ENCODE results near the gene ATP4B. TPM values are rescaled to one million over a fixed set of nuclear protein-coding genes. Genes with fewer than 3 reads are reported as not detected.

The ATP4B gene
- total RNA-seq (2021), result not detected in 3 replicates
- not detected for Bru-seq, nascent RNA
- long read RNA-seq, experiment 1, result 0 reads
- long read RNA-seq, experiment 2, result 0 reads
- long read RNA-seq, experiment 3, result 0 reads

GRCh38 chr13:113657851-113658741, at the start of gene ATP4B:
Gene ATP4B, minus strand, starts transcription at chr13:113658198. Its CDS starts 54 bp downstream, at chr13:113658144.
- H3K27me3 Mint-ChIP-seq (ENCODE audit: low read depth), result no peaks in the 10 kb centered on the region; the same call in 1 of the 2 replicates
- no peaks in the 10 kb centered on the region for H3K36me3 Mint-ChIP-seq
- no peak within 1 kb of the TSS for H3K27ac Mint-ChIP-seq
- no peaks in the 10 kb centered on the region for H3K4me1 Mint-ChIP-seq
- ChIA-PET CTCF (no interaction called here), POLR2A (no interaction called here)
- TF ChIP-seq FOXP1 (CRISPR knock-in tag; IDR thresholded peaks at IDR 0.05; ENCODE audit: borderline replicate concordance), result no peak
- no peak for TF ChIP-seq ZNF425 (CRISPR knock-in tag; conservative IDR thresholded peaks at IDR 0.05)
- no peak for TF ChIP-seq JUN (CRISPR knock-in tag; IDR thresholded peaks at IDR 0.05)
- no peak within 1 kb of the TSS for H3K4me3 Mint-ChIP-seq
- peak; percentile 7 for DNase-seq (ENCODE audit: low spot score)
- no peak; the same call in 1 of the 2 replicates for ATAC-seq
- peaks cover 20% of the 10 kb centered on the region for H3K9me3 Mint-ChIP-seq

- Mint-ChIP-seq H3K4me1 (no peaks in the 10 kb centered on the region), H3K27ac (no peak overlapping the region), H3K9me3 (peaks cover 5% of the 10 kb centered on the region), H3K27me3 (ENCODE audit: low read depth) (no peaks in the 10 kb centered on the region), H3K4me3 (no peak overlapping the region), H3K36me3 (no peaks in the 10 kb centered on the region)
- CTCF ChIA-PET, result no interaction called here
- POLR2A ChIA-PET, result no interaction called here
- DNase-seq (ENCODE audit: low spot score) (peak; percentile 12), ATAC-seq (no peak)
- TF ChIP-seq STAT6 (CRISPR knock-in tag; conservative IDR thresholded peaks at IDR 0.05; ENCODE audit: low read depth) (no peak), NR1H2 (CRISPR knock-in tag; IDR thresholded peaks at IDR 0.05) (no peak), E2F4 (CRISPR knock-in tag; IDR thresholded peaks at IDR 0.05; ENCODE audit: borderline replicate concordance, low read depth) (no peak)
Observed at GRCh38 chr13:113672002-113672651, 14.1 kb upstream of the ATP4B start.

GRCh38 chr13:113671066-113672001, 13.3 kb upstream of the ATP4B start:
- TF ChIP-seq RORB (CRISPR knock-in tag; IDR thresholded peaks at IDR 0.05), result no peak
- TF ChIP-seq TEAD4 (CRISPR knock-in tag; IDR thresholded peaks at IDR 0.05), result no peak
- no peak for TF ChIP-seq MLX (CRISPR knock-in tag; IDR thresholded peaks at IDR 0.05)
- no peak for TF ChIP-seq HMGA2 (CRISPR knock-in tag; IDR thresholded peaks at IDR 0.05)
- TF ChIP-seq CBFB (CRISPR knock-in tag; IDR thresholded peaks at IDR 0.05; ENCODE audit: low read depth), result no peak
- no peak for TF ChIP-seq MAX (CRISPR knock-in tag; IDR thresholded peaks at IDR 0.05)
- TF ChIP-seq E2F5 (CRISPR knock-in tag; IDR thresholded peaks at IDR 0.05), result no peak
- no peak for TF ChIP-seq OVOL2 (CRISPR knock-in tag; IDR thresholded peaks at IDR 0.05; ENCODE audit: borderline replicate concordance)
- no peak for TF ChIP-seq ZNF121 (CRISPR knock-in tag; IDR thresholded peaks at IDR 0.05)
- ChIA-PET CTCF (interaction anchor here (1.0 kb wide), 1 partner anchor 53 kb away, joined by 4 read pairs; no protein-coding TSS in a partner anchor), POLR2A (no interaction called here)
- H3K9me3 Mint-ChIP-seq, result peaks cover 5% of the 10 kb centered on the region
- H3K36me3 Mint-ChIP-seq, result no peaks in the 10 kb centered on the region
- no peak overlapping the region for H3K4me3 Mint-ChIP-seq
- DNase-seq (ENCODE audit: low spot score) (peak; percentile 8), ATAC-seq (no peak)
- H3K27me3 Mint-ChIP-seq (ENCODE audit: low read depth), result no peaks in the 10 kb centered on the region
- no peak overlapping the region for H3K27ac Mint-ChIP-seq
- no peaks in the 10 kb centered on the region for H3K4me1 Mint-ChIP-seq

Data from WTC11 (cell line).